Peyer's patch (tissue), 4 donors: ENCODE measurements around the gene SGSM2.

Experiments
- CTCF ChIP-seq, 6 experiments: fragments of 450-650 bp in 4 of 6; fragments of 200-600 bp in 2 of 6; sonication (generic) in 1 of 6; IDR thresholded peaks; one replicate each; pipeline ENCODE4 v1.5.1; 2017 to 2019; ENCODE audit warnings: antibody characterized with exemption in 6 of 6, mild to moderate bottlenecking in 3 of 6, moderate library complexity in 1 of 6
- POLR2A ChIP-seq, 2 donors: fragments of 450-650 bp; IDR thresholded peaks; one replicate each; pipeline ENCODE4 v1.5.1; 2017; ENCODE audit warnings: antibody characterized with exemption in 2 of 2, mild to moderate bottlenecking in 2 of 2, moderate library complexity in 2 of 2

- TF ChIP-seq CTCF (IDR thresholded peaks at IDR 0.05) (no peak), POLR2A (IDR thresholded peaks at IDR 0.05) (no peak)
Measured at GRCh38 chr17:2369551-2370210, 32.4 kb downstream of the SGSM2 start.
